H1 (cell line): ENCODE measurements around the gene ATAD3B. TPM values are rescaled to one million over a fixed set of nuclear protein-coding genes. Genes with fewer than 3 reads are reported as not detected.

Experiments
- CTCF ChIA-PET: fragments of 300-600 bp; sonication (Branson Sonifier 250); formaldehyde crosslinking; loops from one replicate; lab custom pipeline; 2021; ENCODE audit not compliant: partially characterized antibody; lab: Charles Lee
- POLR2A ChIA-PET: fragments of 300-600 bp; sonication (Branson Sonifier 250); formaldehyde crosslinking; loops from one replicate; lab custom pipeline; 2021; ENCODE audit warnings: inconsistent platforms; ENCODE audit not compliant: partially characterized antibody; lab: Charles Lee
- DNase-seq, 2 experiments: peaks; one replicate each; pipeline versions ENCODE4 v3.0.0 to v3.0.0-alpha.2; 2010 to 2022; ENCODE audit warnings: low spot score in 2 of 2, low read depth in 1 of 2, mixed read lengths in 1 of 2
- FAIRE-seq: peaks from 2 replicates; lab custom pipeline; 2011; peaks lifted over from hg19 to GRCh38; lab: Jason Lieb, UNC
- H2AFZ ChIP-seq: 2 replicates; pipeline ENCODE4 v1.8.1; 2012; ENCODE audit warnings: low read length, inconsistent platforms
- H2AK5ac ChIP-seq: 2 replicates; pipeline ENCODE4 v1.6.1; 2013; ENCODE audit warnings: low read depth, low read length
- H2BK120ac ChIP-seq: replicated peaks from 2 replicates; pipeline ENCODE3; 2013; ENCODE audit warnings: low read depth, low read length, inconsistent platforms
- H2BK12ac ChIP-seq: 2 replicates; pipeline ENCODE4 v1.6.1; 2013; ENCODE audit warnings: low read depth, low read length
- H2BK15ac ChIP-seq: 2 replicates; pipeline ENCODE4 v1.6.1; 2013; ENCODE audit warnings: low read length
- H2BK20ac ChIP-seq: 2 replicates; pipeline ENCODE4 v1.6.1; 2013; ENCODE audit warnings: low read length
- H2BK5ac ChIP-seq: 2 replicates; pipeline ENCODE4 v1.6.1; 2013; ENCODE audit warnings: low read depth, low read length
- H3K14ac ChIP-seq: 2 replicates; pipeline ENCODE4 v1.6.1; 2013; ENCODE audit warnings: inconsistent platforms; ENCODE audit not compliant: insufficient read length
- H3K18ac ChIP-seq: 2 replicates; pipeline ENCODE4 v1.6.1; 2013; ENCODE audit warnings: low read length; ENCODE audit errors: extremely low read depth
- H3K23ac ChIP-seq: 2 replicates; pipeline ENCODE4 v1.6.1; 2013; ENCODE audit warnings: inconsistent platforms; ENCODE audit not compliant: insufficient read length
- H3K23me2 ChIP-seq: 2 replicates; pipeline ENCODE4 v1.6.1; 2013; ENCODE audit warnings: low read depth, low read length
- H3K27ac ChIP-seq: 2 replicates; pipeline ENCODE4 v1.6.1; 2011; ENCODE audit warnings: low read depth, low read length, inconsistent platforms
- H3K27me3 ChIP-seq, 4 experiments: replicated peaks in 1 of 4; 1 replicate in 1 of 4; 2 replicates in 3 of 4; pipeline versions ENCODE4 v1.6.1 to v1.8.1; 2011 to 2013; ENCODE audit warnings: low read length in 3 of 4, mild to moderate bottlenecking in 3 of 4, inconsistent platforms in 2 of 4, mixed read lengths in 2 of 4, moderate library complexity in 1 of 4; ENCODE audit not compliant: control insufficient read depth in 3 of 4, insufficient read depth in 3 of 4; ENCODE audit errors: extremely low read depth in 1 of 4
- H3K36me3 ChIP-seq, 4 experiments: 2 replicates each; pipeline versions ENCODE4 v1.6.1 to v1.8.1; 2011 to 2013; ENCODE audit warnings: mild to moderate bottlenecking in 4 of 4, low read length in 3 of 4, moderate library complexity in 2 of 4, control low read depth in 1 of 4, inconsistent platforms in 1 of 4; ENCODE audit not compliant: insufficient read depth in 4 of 4, control insufficient read depth in 2 of 4
- H3K4ac ChIP-seq: replicated peaks from 2 replicates; pipeline ENCODE3; 2013; ENCODE audit warnings: low read length, low read depth, mixed read lengths, inconsistent platforms; ENCODE audit not compliant: insufficient read length
- H3K4me1 ChIP-seq, 4 experiments: replicated peaks in 1 of 4; 1 replicate in 1 of 4; 2 replicates in 3 of 4; pipeline versions ENCODE4 v1.6.1 to v1.8.1; 2011 to 2013; ENCODE audit warnings: low read length in 3 of 4, inconsistent platforms in 2 of 4, mixed read lengths in 1 of 4; ENCODE audit not compliant: insufficient read depth in 4 of 4, control insufficient read depth in 3 of 4
- H3K4me2 ChIP-seq, 2 experiments: 2 replicates each; pipeline versions ENCODE4 v1.6.1 to v1.8.1; 2011 to 2013; ENCODE audit warnings: low read depth in 2 of 2, low read length in 2 of 2, control low read depth in 1 of 2, inconsistent platforms in 1 of 2, mild to moderate bottlenecking in 1 of 2; ENCODE audit not compliant: insufficient read depth in 1 of 2
- H3K4me3 ChIP-seq, 4 experiments: fragments of 200-600, 300-600 bp in 1 of 4; sonication (generic), shearing (Covaris generic), sonication (Bioruptor Twin) in 1 of 4; 2 replicates each; pipeline versions ENCODE4 v1.5.1 to v1.8.1; 2011 to 2016; ENCODE audit warnings: low read length in 4 of 4, low read depth in 3 of 4, control low read depth in 2 of 4, inconsistent platforms in 2 of 4, mild to moderate bottlenecking in 2 of 4, mixed read lengths in 1 of 4, moderate library complexity in 1 of 4; ENCODE audit not compliant: insufficient read depth in 2 of 4; ENCODE audit errors: extremely low read depth in 1 of 4
- H3K56ac ChIP-seq: replicated peaks from 2 replicates; pipeline ENCODE3; 2013; ENCODE audit warnings: low read depth, mild to moderate bottlenecking, mixed read lengths, low read length, inconsistent platforms; ENCODE audit not compliant: insufficient read length
- H3K79me1 ChIP-seq: 2 replicates; pipeline ENCODE4 v1.6.1; 2013; ENCODE audit warnings: low read depth, low read length, control low read depth
- H3K79me2 ChIP-seq, 2 experiments: 2 replicates each; pipeline versions ENCODE4 v1.6.1 to v1.8.1; 2012 to 2013; ENCODE audit warnings: low read length in 2 of 2, mild to moderate bottlenecking in 2 of 2, inconsistent platforms in 1 of 2; ENCODE audit not compliant: insufficient read depth in 2 of 2, control insufficient read depth in 1 of 2
- H3K9ac ChIP-seq, 4 experiments: replicated peaks in 1 of 4; 1 replicate in 1 of 4; 2 replicates in 3 of 4; pipeline versions ENCODE4 v1.6.1 to v1.8.1; 2011 to 2013; ENCODE audit warnings: low read depth in 3 of 4, low read length in 3 of 4, control low read depth in 2 of 4, mild to moderate bottlenecking in 2 of 4, moderate library complexity in 2 of 4, inconsistent platforms in 1 of 4; ENCODE audit errors: extremely low read depth in 1 of 4
- H3K9me3 ChIP-seq, 2 experiments: 2 replicates each; pipeline versions ENCODE4 v1.6.1 to v1.8.1; 2012 to 2013; ENCODE audit warnings: mild to moderate bottlenecking in 2 of 2, moderate library complexity in 2 of 2, control low read depth in 1 of 2, inconsistent platforms in 1 of 2, low read depth in 1 of 2, low read length in 1 of 2, mixed read lengths in 1 of 2; ENCODE audit not compliant: insufficient read depth in 2 of 2
- H4K20me1 ChIP-seq, 2 experiments: replicated peaks in 1 of 2; 2 replicates each; pipeline versions ENCODE3 to v1.8.1; 2011 to 2013; ENCODE audit warnings: inconsistent platforms in 2 of 2, low read length in 2 of 2, mild to moderate bottlenecking in 1 of 2; ENCODE audit not compliant: insufficient read depth in 2 of 2, control insufficient read depth in 1 of 2
- H4K5ac ChIP-seq: 2 replicates; pipeline ENCODE4 v1.6.1; 2013; ENCODE audit warnings: low read length, low read depth, mixed read lengths, inconsistent platforms; ENCODE audit not compliant: insufficient read length
- H4K8ac ChIP-seq: 2 replicates; pipeline ENCODE4 v1.8.0; 2013; ENCODE audit warnings: mild to moderate bottlenecking, moderate library complexity, low read length, inconsistent platforms; ENCODE audit not compliant: insufficient read depth; ENCODE audit errors: extremely low read depth
- H4K91ac ChIP-seq: replicated peaks from 2 replicates; pipeline ENCODE3; 2013; ENCODE audit warnings: low read length, mixed read lengths, inconsistent platforms; ENCODE audit not compliant: insufficient read length
- ATF2 ChIP-seq: IDR thresholded peaks from 2 replicates; pipeline ENCODE4 v1.6.1; 2012; ENCODE audit warnings: low read length, inconsistent platforms
- EGR1 ChIP-seq: IDR thresholded peaks from 2 replicates; pipeline ENCODE4 v1.6.1; 2011; ENCODE audit warnings: low read depth, low read length, borderline replicate concordance
- HDAC2 ChIP-seq, 2 experiments: fragments of 300-600 bp in 1 of 2; sonication (generic) in 1 of 2; IDR thresholded peaks; 2 replicates each; pipeline ENCODE4 v1.6.1; 2011 to 2012; ENCODE audit warnings: low read depth in 2 of 2, low read length in 2 of 2, mild to moderate bottlenecking in 2 of 2, moderate library complexity in 2 of 2, borderline replicate concordance in 1 of 2, inconsistent platforms in 1 of 2
- KDM5A ChIP-seq: fragments of 200-600 bp; IDR thresholded peaks from 2 replicates; pipeline ENCODE4 v1.7.1; 2012; ENCODE audit warnings: mild to moderate bottlenecking, low read length, inconsistent platforms, mixed read lengths
- MAFK ChIP-seq: IDR thresholded peaks from 2 replicates; pipeline ENCODE4 v1.6.1; 2012; ENCODE audit warnings: low read depth, mild to moderate bottlenecking, improper control_type of control experiment, low read length
- POU5F1 ChIP-seq: IDR thresholded peaks from 2 replicates; pipeline ENCODE4 v1.6.1; 2011; ENCODE audit warnings: low read depth, mild to moderate bottlenecking, low read length, moderate library complexity
- RBBP5 ChIP-seq: IDR thresholded peaks from 2 replicates; pipeline ENCODE4 v1.7.1; 2012; ENCODE audit warnings: low read depth, mild to moderate bottlenecking, inconsistent platforms, low read length, moderate library complexity, borderline replicate concordance
- TEAD4 ChIP-seq: IDR thresholded peaks from 2 replicates; pipeline ENCODE4 v1.6.1; 2012; ENCODE audit warnings: low read depth, low read length, inconsistent platforms, mixed read lengths
- ZNF274 ChIP-seq: IDR thresholded peaks from 2 replicates; pipeline ENCODE4 v1.7.0; 2012; ENCODE audit warnings: low read length, borderline replicate concordance; ENCODE audit errors: extremely low read depth
- WGBS, 2 experiments: shearing (Covaris generic) in 1 of 2; methylation state at CpG; one replicate each; pipeline versions ENCODE4 v1.1.6 to v1.1.7; 2013 to 2015; ENCODE audit warnings: low lambda C conversion rate in 2 of 2, mixed read lengths in 2 of 2, inconsistent platforms in 1 of 2, low coverage in 1 of 2, missing lambda C conversion rate in 1 of 2; ENCODE audit not compliant: insufficient replicate concordance in 2 of 2, insufficient coverage in 1 of 2, insufficient read length in 1 of 2; ENCODE audit errors: extremely low coverage in 1 of 2, missing lambda C conversion rate in 1 of 2; 5-methylcytosine and 5-hydroxymethylcytosine counted together
- polyA plus RNA-seq, 7 experiments: library from polyadenylated mRNA; depleted of rRNA in 3 of 7; stranded (reverse) in 5 of 7; unstranded in 2 of 7; fragments of >200 nt in 5 of 7; fragments of 200-250 nt in 2 of 7; gene quantifications; 1 replicate in 5 of 7; 2 replicates in 1 of 7; 4 replicates in 1 of 7; pipeline versions ENCODE4 v1.2.1 to v1.2.3, GENCODE V29; 2011 to 2013; ENCODE audit warnings: missing spikeins in 2 of 7, mixed read lengths in 2 of 7
- total RNA-seq: library from RNA; stranded (reverse); fragmentation: NEBNext Ultra II Directional; extraction: Animal tissue kit (Norgen Biotek cat#: 25700); gene quantifications from 2 replicates; pipeline ENCODE4 v1.2.1, GENCODE V29; 2021

The ATAD3B gene
- total and polyA plus RNA-seq, 2 of the 8 experiments (the other 6 are each of a cell fraction or from before 2014, with no cell fraction given), result 31.3 to 63.0 TPM

- no peak overlapping the region for H3K4me2 ChIP-seq
- no peak overlapping the region for H4K8ac ChIP-seq
- ChIA-PET POLR2A (no interaction called here), CTCF (interaction anchor here (2.4 kb wide), 1 partner anchor 15 kb away, joined by 9 read pairs; no protein-coding TSS in a partner anchor)
- no peak overlapping the region for H2BK12ac ChIP-seq
- H3K9ac ChIP-seq, result no peak overlapping the region
- no peak overlapping the region for H2BK20ac ChIP-seq
- H2BK15ac ChIP-seq, result no peak overlapping the region
- no peak for FAIRE-seq
- no peak overlapping the region for H3K18ac ChIP-seq
- no peak for DNase-seq
- no peak overlapping the region for H2BK120ac ChIP-seq
- 89% methylated on average over 15 of the region's 16 CpGs; no CpG with 5 or more reads in 1 of the 2 experiments for WGBS, 2 experiments
- H3K27me3 ChIP-seq, result no peaks in the 10 kb centered on the region
- H4K20me1 ChIP-seq, result peaks cover 0 to 1% of the 10 kb centered on the region in 2 experiments
- H3K4me1 ChIP-seq, result no peaks in the 10 kb centered on the region
- peaks cover 6 to 55% (median 31%) of the 10 kb centered on the region in 4 experiments; a peak in 7 of 8 replicates for H3K36me3 ChIP-seq
- H3K9me3 ChIP-seq, result no peaks in the 10 kb centered on the region; a peak in 1 of 4 replicates
- no peak overlapping the region for H3K4me3 ChIP-seq
- H3K56ac ChIP-seq, result no peak overlapping the region
- no peak overlapping the region for H4K5ac ChIP-seq
- H3K4ac ChIP-seq, result no peak overlapping the region
- H3K23ac ChIP-seq, result no peak overlapping the region
- no peaks in the 10 kb centered on the region for H3K23me2 ChIP-seq
- no peak for TF ChIP-seq EGR1
- no peak for TF ChIP-seq RBBP5
- TF ChIP-seq ZNF274, result no peak
- TF ChIP-seq TEAD4, result no peak
- TF ChIP-seq MAFK, result no peak
- TF ChIP-seq POU5F1, result no peak
- no peak for TF ChIP-seq ATF2
- no peak for TF ChIP-seq HDAC2 (IDR thresholded peaks at IDR 0.05; ENCODE audit: borderline replicate concordance in 1 of 2, low read depth in 2 of 2, low read length in 2 of 2)
- TF ChIP-seq KDM5A, result no peak
- H2AFZ ChIP-seq, result no peak overlapping the region
- no peak overlapping the region for H3K14ac ChIP-seq
- H3K79me2 ChIP-seq, result no peaks in the 10 kb centered on the region
- H2AK5ac ChIP-seq, result no peak overlapping the region
- no peaks in the 10 kb centered on the region; the same call in 1 of the 2 replicates for H3K79me1 ChIP-seq
- no peak overlapping the region for H3K27ac ChIP-seq
- H2BK5ac ChIP-seq, result no peak overlapping the region
- no peak overlapping the region for H4K91ac ChIP-seq
Observed at GRCh38 chr1:1489231-1489630, 17.7 kb downstream of the ATAD3B start.
